Stimulated activated CD4-positive, alpha-beta T cell treated with anti-CD3 and anti-CD28 coated beads, Interleukin-4, amount 100 ng/mL, for 1 hour (primary cell): ENCODE data around the gene ATP6V0E1.
"Not testable (repeated sequence)": the region's sequence is repeated elsewhere in the genome, so short reads cannot be mapped to it uniquely, and the experiment has no call there.

Source experiments
- DNase-seq: peaks from one replicate; pipeline ENCODE4 v3.0.0-alpha.2; 2020

Gene ATP6V0E1

GRCh38 chr5:173041881-173042762, 58.6 kb downstream of the ATP6V0E1 start:
- no peak for DNase-seq

GRCh38 chr5:173042763-173043107, 59.2 kb downstream of the ATP6V0E1 start:
- DNase-seq, result no peak

GRCh38 chr5:173045474-173045873, 61.9 kb downstream of the ATP6V0E1 start:
- DNase-seq, result no peak

DNA sequence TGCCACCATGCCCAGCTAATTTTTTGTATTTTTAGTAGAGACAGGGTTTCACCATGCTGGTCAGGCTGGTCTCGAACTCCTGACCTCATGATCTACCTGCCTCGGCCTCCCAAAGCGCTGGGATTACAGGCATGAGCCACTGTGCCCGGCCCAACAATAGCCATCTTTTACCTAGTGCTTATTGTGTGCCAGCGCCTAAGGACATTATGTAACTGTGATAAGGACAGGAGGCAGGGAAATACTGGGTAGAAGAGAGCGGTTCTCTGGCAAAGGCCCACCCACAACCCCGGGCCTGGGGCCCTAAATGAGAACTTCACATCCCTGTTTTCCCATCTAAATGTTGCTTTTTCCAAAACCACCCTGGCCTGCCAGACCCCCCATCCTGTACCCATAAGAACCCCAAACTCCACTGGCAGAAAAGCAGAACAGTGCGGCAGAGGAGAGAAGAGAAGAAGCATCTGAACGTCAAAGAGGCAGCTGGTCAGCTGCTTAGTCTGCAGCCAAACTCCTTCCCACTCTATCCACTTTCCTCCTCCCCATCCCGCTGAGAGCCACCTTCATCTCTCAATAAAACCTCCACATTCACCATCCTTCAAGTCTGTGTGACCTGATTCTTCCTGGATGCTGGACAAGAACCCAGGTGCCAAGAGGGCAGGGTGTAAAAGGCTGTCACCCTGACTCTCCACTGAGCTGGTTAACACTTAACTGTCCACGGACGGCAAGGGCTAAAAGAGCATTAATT, 63.7 kb downstream of the ATP6V0E1 start:
- DNase-seq, result not testable (repeated sequence)

- no peak for DNase-seq
These were observed 64.2 kb downstream of the ATP6V0E1 start for GRCh38 chr5:173047838-173048105.

DNA sequence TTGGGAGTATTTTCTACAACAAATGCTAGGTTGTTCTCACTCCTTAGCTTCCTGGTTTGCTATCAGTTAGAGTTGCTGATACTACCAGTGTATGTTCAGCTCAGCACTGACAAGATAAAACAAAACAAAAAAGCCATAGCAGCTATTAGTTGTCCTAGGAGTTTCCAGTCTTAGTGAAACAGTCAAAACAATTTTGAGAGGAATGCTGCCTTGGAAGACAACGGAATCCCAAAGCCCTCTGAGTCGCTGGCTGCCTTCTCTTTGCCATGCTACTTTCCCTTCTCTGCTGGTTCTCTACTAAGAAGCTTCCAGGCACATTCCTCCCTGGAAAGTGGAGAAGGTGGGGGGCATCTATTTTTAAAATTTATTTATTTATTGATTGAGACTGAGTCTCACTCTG, 67.2 kb downstream of the ATP6V0E1 start:
- DNase-seq, result no peak

GRCh38 chr5:173051746-173052145, 68.2 kb downstream of the ATP6V0E1 start:
- DNase-seq, result no peak

DNA sequence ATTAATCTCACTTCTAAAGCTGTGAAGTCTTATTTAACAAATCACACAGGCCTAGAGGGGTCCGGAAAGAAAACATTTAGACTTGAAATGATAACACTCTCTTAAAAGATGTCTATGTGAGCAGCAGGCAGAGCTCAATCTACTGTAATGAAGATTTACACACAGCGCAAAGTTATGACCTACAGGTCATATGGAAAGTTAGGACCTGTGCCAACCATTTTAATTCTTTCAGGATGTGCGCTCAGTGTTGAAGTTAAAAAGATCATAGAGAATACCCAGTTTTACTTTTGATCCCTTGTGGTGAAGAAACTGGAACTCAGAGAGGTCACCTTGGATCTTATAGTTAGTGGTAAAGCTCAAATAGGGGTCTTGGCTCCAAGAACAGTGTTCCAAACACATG, 69.5 kb downstream of the ATP6V0E1 start:
- DNase-seq, result no peak

DNA sequence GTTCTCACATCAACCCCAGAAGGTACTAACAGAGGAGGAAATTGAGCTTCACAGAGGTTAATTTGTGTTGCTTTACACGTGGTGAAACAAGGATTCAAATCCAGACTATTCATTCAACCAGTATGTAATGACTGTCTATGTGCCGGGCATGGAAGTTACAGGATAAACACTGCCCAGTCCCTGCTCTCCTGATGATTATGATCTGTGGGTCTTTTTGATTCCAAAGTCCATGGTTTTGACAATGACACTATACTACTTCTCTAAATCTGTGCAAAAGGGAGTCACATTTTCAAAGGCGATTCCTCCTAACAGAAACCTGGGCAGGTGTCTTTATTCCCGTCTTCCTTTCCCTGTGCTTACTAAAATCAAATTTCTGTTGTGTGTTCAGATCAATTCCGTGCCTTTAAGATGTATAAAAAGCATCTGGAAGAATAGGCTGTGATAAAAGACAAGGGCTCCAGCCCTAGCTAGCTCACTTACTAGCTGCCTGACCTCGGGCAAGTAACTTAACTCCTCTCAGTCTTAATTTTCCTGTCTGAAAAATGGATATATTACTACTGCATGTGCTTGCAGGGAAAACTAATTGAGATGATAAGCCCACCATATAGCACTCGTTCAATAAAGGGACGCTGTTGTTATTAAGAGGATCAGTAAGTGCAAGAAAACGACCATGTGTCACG, 71.6 kb downstream of the ATP6V0E1 start:
- DNase-seq, result no peak

DNA sequence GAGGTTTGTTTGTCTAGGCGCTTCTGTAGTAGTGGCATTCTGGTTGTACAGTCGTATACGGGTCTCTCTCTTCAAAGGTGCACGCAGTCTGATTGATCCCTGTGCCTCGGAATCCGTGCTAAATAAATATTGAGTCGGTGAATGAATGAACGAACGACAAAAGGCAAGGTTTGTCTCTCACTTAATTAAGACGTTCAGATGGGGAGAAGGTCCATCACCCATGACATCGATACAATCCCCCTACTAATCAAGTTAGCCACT, 72.1 kb downstream of the ATP6V0E1 start:
- DNase-seq, result no peak

GRCh38 chr5:173055983-173056782, 72.6 kb downstream of the ATP6V0E1 start, which contains the start of gene CREBRF:
CREBRF (plus strand) TSS chr5:173056352; CDS start chr5:173080776, 24,424 bp downstream.
- peak; percentile 97 for DNase-seq

DNA sequence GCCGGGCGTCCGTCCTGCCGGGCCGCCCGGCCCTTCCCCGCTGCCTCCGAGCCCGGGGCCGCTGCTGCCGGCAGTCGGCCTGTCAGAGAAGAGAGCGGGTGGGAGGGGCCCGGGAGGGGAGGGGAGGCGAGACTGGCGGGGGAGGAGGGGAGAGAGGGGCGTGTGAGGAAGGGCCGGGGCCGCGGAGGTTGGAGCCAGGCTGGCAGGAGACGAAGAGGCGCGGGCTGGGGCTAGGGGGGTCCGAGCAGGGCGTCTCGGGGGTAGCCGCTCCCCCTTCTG, 73.2 kb downstream of the ATP6V0E1 start:
- DNase-seq, result peak; percentile 84

DNA sequence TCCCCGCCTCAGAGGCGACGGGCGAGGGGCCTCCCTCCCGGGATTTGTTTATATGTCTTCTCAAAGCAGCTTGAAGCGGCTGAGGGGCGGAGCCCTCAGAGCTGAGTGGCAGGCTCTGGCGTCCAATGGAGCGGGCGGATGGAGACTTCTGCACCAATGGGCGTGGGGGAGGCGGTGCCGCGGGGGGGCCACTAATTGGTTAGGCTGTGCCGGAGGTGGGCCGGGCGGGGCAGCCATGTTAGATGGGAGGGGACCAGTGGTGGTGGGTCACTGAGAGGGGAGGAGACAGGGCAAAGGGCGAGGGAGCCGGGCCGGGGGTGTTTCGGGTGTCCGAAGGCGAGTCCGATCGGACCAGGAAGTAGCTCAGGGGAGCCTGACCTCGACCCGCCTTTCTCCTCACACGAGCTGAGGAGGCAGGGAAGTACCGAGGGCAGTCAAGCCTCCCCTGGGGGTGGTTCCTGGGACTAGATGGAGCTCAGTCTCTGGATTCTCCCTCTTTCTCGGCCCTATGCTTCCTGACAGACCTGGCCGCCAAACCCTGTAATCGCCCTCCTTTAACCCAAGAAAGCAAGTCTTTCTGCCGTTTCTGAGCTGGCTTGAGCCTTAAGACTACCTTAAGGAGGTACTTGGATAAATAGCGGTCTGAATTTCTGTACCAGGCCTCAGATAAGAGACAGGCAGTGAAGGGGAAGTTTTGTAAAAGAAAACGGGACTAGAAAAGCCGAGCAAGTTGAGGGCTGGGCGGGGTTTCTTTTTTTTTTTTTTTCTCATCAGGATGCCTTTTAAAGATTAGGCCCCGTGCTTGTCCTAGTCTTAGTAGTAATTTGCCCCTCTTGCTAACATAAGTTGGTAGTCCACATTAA, 73.7 kb downstream of the ATP6V0E1 start:
- DNase-seq, result peak; percentile 99

GRCh38 chr5:173062141-173062540, 78.6 kb downstream of the ATP6V0E1 start:
- DNase-seq, result no peak

GRCh38 chr5:173065155-173065554, 81.6 kb downstream of the ATP6V0E1 start:
- no peak for DNase-seq

- DNase-seq, result no peak
These were observed 86.1 kb downstream of the ATP6V0E1 start for GRCh38 chr5:173069671-173070070.

GRCh38 chr5:173075137-173075843, 91.7 kb downstream of the ATP6V0E1 start:
- no peak for DNase-seq

- no peak for DNase-seq
These were observed 92.4 kb downstream of the ATP6V0E1 start for GRCh38 chr5:173075970-173076369.

DNA sequence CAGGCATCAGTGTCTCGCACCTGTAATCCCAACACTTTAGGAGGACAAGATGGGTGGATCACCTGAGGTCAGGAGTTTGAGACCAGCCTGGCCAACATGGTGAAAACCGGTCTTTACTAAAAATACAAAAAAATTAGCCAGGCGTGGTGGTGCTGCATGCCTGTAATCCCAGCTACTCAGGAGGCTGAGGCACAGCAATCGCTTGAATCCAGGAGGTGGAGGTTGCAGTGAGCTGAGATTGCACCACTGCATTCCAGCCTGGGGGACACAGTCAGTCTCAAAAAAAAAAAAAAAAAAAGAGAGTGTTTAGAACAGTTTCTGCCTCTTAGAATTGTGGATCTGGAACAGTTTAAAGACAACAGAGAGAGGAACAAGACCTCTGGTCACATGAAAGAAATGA, 92.9 kb downstream of the ATP6V0E1 start:
- DNase-seq, result not testable (repeated sequence)

DNA sequence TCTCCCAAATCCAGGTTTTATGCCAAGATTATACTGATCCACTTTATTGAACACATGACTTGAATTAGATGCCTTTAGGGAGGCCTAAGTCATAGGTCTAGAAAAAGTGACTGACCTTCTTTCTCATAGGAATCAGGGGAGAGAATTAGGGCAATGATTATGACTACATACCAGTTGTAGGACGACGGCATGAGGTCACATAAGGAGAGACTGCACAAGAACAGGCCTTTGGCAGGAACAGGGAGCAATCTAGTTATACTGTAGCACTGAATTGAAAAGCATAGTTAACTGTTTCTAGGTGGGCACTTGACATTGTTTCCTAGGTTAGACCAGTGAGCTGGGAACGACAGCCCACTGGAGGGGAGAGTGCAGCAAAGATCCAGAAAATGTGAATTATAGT, 95.3 kb downstream of the ATP6V0E1 start:
- DNase-seq, result no peak
